Activated CD8-positive, alpha-beta memory T cell treated with anti-CD3 and anti-CD28 coated beads for 1 hour (primary cell): ENCODE results near the gene HBG2.

Source experiments
- DNase-seq, 2 donors: peaks; one replicate each; pipeline ENCODE4 v3.0.0-alpha.2; 2020; ENCODE audit warnings: low read depth in 1 of 2; ENCODE audit errors: extremely low read depth in 1 of 2

Gene HBG2

DNA sequence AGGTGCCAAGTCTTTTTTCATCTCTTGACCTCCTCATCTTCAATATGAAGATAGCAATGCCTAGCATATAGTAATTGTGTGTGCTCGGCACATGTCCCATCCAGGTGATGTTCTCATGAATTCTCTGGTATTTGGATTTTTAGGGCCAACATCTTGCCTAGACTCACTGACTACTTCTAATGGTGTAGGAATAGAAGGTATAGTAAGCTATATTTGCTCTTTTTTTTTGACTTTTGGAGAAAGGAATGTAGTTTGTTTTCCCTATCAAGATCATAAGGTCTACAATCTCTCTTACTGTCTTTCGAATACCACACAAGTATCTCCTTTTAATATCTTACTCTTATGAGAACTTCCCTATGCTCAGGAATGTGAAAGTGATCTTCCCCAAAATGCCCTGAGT is 23.5 kb downstream of the HBG2 start:
- no peak for DNase-seq

DNA sequence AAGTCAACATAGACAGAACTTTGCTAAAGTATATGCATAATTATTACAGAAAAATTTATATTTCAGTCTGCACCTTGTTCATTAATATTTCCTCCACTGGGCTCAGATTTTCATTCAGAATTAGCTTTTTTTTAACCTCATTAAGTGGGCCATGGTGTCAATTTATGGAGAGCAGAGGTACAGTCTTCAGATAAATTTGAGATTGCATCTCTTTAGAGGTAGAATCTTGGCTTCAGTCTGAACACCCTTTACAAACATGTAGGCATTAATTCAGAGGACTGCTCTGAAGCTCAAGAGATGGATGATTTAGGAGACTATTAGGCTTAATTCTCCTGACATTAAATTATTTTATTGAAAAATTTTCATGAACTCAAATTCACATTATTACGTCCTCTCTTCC is 24.3 kb downstream of the HBG2 start:
- DNase-seq = no peak

DNA sequence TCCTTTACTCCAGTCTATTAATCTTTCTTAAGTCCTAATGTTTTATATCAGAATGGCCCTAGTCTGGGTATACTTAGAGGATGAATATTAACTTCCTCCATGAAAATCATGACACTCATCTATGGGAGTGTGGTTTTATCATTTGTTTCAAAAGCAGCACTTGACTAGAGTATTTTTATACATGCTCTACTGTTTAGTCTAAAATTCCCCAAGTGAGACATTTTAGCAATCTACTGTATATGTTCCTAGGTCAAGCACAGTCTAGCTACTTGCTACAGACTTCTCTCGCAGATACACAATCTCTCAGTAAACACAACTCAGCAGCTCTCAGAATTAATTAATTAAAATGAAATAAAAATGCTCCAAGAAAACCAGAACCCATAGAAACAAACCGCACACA is 24.8 kb downstream of the HBG2 start:
- DNase-seq = no peak

DNA sequence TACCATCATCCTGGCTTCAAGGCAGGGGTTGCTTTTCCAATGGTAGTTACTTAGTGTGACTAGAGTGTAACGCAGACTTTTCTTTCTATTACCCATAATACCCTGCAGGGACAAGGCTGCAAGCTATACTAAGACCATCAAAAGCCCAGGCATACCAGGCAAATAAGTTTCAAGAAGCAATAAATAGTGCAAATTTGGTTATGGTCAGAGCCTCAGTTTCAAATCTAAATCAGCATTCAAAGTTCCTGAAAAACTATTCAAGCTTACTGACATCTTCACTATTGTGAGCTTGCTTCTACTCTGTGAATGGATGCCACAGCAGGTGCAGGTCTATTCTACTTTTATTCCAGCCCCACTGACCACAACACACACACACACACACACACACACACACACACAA is 25.2 kb downstream of the HBG2 start:
- no peak for DNase-seq

DNA sequence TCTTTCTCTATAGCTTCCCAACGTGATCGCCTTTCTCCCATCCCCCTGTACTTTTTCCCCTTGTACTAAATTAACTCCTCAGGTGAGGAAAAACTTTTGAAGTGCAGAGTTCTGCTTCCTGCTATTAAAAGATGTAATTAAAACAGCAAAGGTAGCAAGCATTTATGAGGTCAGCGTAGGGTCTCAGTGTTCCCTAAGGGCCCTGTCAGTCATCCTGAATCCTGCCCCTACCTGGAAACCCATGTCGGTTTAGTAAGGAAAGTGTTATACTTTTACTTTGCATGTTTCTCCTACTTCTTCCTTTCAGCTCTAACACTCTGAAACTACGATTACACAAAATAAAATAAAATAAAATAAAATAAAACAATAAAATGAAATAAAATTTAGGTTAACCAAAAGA is 26.5 kb downstream of the HBG2 start:
- no peak for DNase-seq

DNA sequence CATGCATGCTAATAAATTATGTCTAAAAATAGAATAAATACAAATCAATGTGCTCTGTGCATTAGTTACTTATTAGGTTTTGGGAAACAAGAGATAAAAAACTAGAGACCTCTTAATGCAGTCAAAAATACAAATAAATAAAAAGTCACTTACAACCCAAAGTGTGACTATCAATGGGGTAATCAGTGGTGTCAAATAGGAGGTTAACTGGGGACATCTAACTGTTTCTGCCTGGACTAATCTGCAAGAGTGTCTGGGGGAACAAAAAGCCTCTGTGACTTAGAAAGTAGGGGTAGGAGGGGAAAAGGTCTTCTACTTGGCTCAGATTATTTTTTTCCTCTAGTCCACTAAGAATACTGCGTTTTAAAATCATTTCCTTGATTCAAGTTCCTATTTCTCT is 26.9 kb downstream of the HBG2 start:
- no peak for DNase-seq

DNA sequence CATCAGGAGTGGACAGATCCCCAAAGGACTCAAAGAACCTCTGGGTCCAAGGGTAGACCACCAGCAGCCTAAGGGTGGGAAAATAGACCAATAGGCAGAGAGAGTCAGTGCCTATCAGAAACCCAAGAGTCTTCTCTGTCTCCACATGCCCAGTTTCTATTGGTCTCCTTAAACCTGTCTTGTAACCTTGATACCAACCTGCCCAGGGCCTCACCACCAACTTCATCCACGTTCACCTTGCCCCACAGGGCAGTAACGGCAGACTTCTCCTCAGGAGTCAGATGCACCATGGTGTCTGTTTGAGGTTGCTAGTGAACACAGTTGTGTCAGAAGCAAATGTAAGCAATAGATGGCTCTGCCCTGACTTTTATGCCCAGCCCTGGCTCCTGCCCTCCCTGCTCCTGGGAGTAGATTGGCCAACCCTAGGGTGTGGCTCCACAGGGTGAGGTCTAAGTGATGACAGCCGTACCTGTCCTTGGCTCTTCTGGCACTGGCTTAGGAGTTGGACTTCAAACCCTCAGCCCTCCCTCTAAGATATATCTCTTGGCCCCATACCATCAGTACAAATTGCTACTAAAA is 27.8 kb downstream of the HBG2 start, which contains the start of gene HBB:
Gene HBB, minus strand, starts transcription at position 340 of the 579 bp plus-strand sequence. Its CDS starts 50 bp downstream, at position 290.
- no peak for DNase-seq

DNA sequence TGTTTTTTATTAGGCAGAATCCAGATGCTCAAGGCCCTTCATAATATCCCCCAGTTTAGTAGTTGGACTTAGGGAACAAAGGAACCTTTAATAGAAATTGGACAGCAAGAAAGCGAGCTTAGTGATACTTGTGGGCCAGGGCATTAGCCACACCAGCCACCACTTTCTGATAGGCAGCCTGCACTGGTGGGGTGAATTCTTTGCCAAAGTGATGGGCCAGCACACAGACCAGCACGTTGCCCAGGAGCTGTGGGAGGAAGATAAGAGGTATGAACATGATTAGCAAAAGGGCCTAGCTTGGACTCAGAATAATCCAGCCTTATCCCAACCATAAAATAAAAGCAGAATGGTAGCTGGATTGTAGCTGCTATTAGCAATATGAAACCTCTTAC is 29.1 kb downstream of the HBG2 start:
- no peak for DNase-seq

DNA sequence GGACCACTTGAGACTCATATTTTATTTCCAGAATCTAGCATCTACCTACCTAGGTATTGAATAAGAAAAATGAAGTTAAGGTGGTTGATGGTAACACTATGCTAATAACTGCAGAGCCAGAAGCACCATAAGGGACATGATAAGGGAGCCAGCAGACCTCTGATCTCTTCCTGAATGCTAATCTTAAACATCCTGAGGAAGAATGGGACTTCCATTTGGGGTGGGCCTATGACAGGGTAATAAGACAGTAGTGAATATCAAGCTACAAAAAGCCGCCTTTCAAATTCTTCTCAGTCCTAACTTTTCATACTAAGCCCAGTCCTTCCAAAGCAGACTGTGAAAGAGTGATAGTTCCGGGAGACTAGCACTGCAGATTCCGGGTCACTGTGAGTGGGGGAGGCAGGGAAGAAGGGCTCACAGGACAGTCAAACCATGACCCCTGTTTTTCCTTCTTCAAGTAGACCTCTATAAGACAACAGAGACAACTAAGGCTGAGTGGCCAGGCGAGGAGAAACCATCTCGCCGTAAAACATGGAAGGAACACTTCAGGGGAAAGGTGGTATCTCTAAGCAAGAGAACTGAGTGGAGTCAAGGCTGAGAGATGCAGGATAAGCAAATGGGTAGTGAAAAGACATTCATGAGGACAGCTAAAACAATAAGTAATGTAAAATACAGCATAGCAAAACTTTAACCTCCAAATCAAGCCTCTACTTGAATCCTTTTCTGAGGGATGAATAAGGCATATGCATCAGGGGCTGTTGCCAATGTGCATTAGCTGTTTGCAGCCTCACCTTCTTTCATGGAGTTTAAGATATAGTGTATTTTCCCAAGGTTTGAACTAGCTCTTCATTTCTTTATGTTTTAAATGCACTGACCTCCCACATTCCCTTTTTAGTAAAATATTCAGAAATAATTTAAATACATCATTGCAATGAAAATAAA is 29.8 kb downstream of the HBG2 start:
- DNase-seq = no peak

DNA sequence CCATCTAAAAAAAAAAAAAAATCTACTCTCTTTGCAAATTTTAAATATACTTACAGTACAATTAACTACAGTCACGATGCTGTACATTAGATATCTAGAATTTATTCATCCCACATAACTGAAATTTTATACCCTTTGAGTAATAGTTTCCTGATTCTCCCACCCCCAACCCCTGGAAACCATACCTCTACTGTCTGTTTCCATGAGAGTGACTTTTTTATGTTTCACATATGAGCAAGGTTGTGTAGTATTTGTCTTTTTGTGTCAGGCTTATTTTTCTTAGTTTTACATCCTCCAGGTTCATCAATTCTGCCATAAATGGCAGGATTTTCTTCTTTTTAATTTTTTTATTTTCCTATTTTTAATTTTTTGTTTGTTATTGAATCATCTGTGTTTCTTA is 30.9 kb downstream of the HBG2 start:
- no peak for DNase-seq

DNA sequence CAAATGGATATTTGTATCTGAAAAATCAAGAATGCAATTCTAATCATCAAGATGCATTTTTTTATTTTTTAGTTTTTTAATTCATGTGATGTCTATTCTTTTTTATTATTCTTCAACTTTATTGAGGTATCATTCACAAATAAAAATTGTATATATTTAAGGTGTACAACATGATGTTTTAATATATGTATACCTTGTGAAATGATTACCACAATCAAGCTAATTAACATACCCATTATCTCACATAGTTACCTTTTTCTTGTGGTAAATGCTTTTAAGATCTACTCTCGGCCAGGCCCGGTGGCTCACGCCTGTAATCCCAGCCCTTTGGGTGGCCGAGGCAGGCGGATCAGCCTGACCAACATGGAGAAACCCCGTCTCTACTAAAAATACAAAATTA is 31.4 kb downstream of the HBG2 start:
- no peak for DNase-seq

DNA sequence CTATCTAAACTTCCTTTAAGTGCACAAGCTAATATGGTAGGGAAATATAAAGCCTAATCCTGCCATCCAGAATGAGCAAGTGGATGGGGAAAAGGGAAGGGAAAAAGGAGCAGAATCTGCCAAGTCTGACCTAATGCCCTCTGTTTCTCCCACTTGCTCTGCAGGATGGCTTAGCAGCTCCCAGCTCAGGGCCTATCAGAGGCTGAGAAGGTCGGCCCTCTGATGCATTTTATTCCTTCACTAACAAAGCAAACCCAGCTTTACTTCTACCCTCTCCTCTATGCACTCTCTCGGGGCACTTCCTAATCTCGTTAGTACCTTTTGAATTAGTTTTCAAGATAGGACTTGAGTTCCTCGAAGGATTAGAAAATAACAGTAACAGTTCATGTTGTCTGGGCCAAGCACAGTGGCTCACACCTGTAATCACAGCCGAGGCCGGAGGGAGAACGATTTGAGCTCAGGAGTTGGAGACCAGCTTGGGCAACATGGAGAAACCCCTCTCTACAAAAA is 44.1 kb downstream of the HBG2 start:
- no peak for DNase-seq

DNA sequence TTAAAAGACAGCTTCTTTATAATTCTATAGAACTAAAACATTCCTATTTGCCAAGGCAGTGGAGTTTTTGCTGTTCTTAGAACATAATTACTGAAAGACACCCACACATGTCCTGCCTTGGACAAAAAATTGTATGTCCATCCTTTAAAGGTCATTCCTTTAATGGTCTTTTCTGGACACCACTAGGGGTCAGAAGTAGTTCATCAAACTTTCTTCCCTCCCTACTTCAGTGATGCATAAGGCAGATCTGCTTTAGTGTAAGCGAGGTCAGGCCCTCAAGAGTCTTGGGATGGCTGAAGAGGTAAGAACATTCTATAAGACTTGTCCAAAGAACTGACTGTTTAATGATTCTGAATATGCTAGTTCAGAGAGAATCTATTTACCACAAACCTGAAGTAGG is 49.8 kb downstream of the HBG2 start:
- no peak for DNase-seq

DNA sequence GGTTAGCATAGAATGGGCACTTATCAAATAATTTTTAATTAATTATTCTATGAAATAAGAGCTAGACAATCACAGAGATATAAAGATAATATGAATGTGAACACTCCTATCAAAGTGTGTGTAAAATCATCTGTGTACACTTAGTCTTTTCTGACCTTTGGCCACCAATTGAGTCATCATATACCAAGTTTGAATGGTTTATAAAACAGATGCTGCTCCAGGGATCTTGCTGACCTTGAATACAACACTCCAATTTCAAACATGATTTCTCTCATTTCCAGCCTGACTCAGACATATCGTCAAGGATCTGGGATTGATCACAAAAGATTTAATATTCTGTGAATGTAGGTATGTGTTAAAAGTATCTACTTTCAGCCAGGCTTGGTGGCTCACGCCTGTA is 51.2 kb downstream of the HBG2 start:
- no peak for DNase-seq
